ENCODE results near the gene TMEM176B. TPM values are rescaled to one million over a fixed set of nuclear protein-coding genes. Genes with fewer than 3 reads are reported as not detected.
A peak's percentile ranks its signal among the peaks of the same experiment; 100 is the strongest.
"Not testable (repeated sequence)": the region's sequence is repeated elsewhere in the genome, so short reads cannot be mapped to it uniquely, and the experiment has no call there.

TMEM176B gene
- total RNA-seq, 4 donors from 2014 or later = 10.4 to 36.0 (median 18.9) TPM

DNA sequence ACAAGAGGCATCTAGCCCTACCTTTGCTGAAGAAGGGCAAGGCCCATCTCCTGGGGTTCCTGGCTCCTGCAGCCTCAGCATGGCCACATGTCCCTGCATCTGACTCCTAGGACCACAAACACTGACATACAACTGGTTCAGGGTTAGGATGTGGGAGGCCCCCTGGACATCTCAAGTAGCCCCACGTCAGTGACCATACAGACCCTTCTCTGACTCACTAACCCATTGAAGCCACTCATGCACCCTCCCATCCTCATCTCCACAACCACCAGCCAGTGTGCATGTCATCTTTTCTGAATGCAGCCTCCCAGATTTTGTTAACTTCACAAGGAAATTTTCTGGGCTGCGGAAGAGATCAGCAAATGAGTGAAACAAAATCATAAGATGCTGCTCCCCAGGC is 18.2 kb downstream of the TMEM176B start:
- no peak for DNase-seq
- Histone ChIP-seq H3K4me3 (replicated peaks in 1 of 3) (no peak overlapping the region), H3K4me1 (no peaks in the 10 kb centered on the region), H3K27me3 (no peaks in the 10 kb centered on the region), H3K9me3 (no peaks in the 10 kb centered on the region), H3K36me3 (no peaks in the 10 kb centered on the region), H3K27ac (no peak overlapping the region)
- TF ChIP-seq, protein P1, sequence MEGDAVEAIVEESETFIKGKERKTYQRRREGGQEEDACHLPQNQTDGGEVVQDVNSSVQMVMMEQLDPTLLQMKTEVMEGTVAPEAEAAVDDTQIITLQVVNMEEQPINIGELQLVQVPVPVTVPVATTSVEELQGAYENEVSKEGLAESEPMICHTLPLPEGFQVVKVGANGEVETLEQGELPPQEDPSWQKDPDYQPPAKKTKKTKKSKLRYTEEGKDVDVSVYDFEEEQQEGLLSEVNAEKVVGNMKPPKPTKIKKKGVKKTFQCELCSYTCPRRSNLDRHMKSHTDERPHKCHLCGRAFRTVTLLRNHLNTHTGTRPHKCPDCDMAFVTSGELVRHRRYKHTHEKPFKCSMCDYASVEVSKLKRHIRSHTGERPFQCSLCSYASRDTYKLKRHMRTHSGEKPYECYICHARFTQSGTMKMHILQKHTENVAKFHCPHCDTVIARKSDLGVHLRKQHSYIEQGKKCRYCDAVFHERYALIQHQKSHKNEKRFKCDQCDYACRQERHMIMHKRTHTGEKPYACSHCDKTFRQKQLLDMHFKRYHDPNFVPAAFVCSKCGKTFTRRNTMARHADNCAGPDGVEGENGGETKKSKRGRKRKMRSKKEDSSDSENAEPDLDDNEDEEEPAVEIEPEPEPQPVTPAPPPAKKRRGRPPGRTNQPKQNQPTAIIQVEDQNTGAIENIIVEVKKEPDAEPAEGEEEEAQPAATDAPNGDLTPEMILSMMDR (IDR thresholded peaks at IDR 0.05) = no peak
- TF ChIP-seq POLR2A (IDR thresholded peaks at IDR 0.05) = no peak
- WGBS, 2 donors = 97 to 100% methylated on average over 2 of the region's 2 CpGs
- intact Hi-C loops (cut with DNase I) = no loop called here

- TF ChIP-seq POLR2A (IDR thresholded peaks at IDR 0.05) = no peak
- TF ChIP-seq, protein P1 (IDR thresholded peaks at IDR 0.05) = no peak
- H3K9me3 ChIP-seq = no peaks in the 10 kb centered on the region
- intact Hi-C loops (cut with DNase I) = no loop called here
These were observed 19.1 kb downstream of the TMEM176B start for GRCh38 chr7:150781103-150781502.

GRCh38 chr7:150780292-150780691 is 19.9 kb downstream of the TMEM176B start:
- Histone ChIP-seq H3K4me1 (no peaks in the 10 kb centered on the region), H3K27ac (no peak overlapping the region), H3K9me3 (no peaks in the 10 kb centered on the region), H3K36me3 (no peaks in the 10 kb centered on the region), H3K27me3 (no peaks in the 10 kb centered on the region), H3K4me3 (replicated peaks in 1 of 3) (no peak overlapping the region)
- WGBS, 2 donors = 67 to 71% methylated on average over 3 of the region's 3 CpGs
- no peak for TF ChIP-seq POLR2A (IDR thresholded peaks at IDR 0.05)
- TF ChIP-seq, protein P1 (IDR thresholded peaks at IDR 0.05) = no peak
- intact Hi-C loops (cut with DNase I) = no loop called here
- DNase-seq = no peak

More at GRCh38 chr7:150781103-150781502, 19.1 kb downstream of the TMEM176B start:
- DNase-seq = no peak
- Histone ChIP-seq H3K4me3 (replicated peaks in 1 of 3) (no peak overlapping the region), H3K36me3 (no peaks in the 10 kb centered on the region), H3K27ac (no peak overlapping the region), H3K27me3 (no peaks in the 10 kb centered on the region), H3K4me1 (no peaks in the 10 kb centered on the region)
- WGBS, 2 donors = 32 to 56% methylated on average over 3 of the region's 3 CpGs

GRCh38 chr7:150778738-150779301 is 21.3 kb downstream of the TMEM176B start:
- no peaks in the 10 kb centered on the region for H3K36me3 ChIP-seq
- intact Hi-C loops (cut with DNase I) = no loop called here
- TF ChIP-seq, protein P1 (IDR thresholded peaks at IDR 0.05) = peak; percentile 59 to 94 (median 67)
- no peak for TF ChIP-seq POLR2A (IDR thresholded peaks at IDR 0.05)
- no peaks in the 10 kb centered on the region for H3K27me3 ChIP-seq
- 8 to 10% methylated on average over 12 of the region's 12 CpGs for WGBS, 2 donors
- DNase-seq = peak; percentile 74 to 77
- no peak overlapping the region for H3K4me3 ChIP-seq (replicated peaks in 1 of 3)
- no peak overlapping the region for H3K27ac ChIP-seq
- no peaks in the 10 kb centered on the region for H3K4me1 ChIP-seq
- H3K9me3 ChIP-seq = no peaks in the 10 kb centered on the region

DNA sequence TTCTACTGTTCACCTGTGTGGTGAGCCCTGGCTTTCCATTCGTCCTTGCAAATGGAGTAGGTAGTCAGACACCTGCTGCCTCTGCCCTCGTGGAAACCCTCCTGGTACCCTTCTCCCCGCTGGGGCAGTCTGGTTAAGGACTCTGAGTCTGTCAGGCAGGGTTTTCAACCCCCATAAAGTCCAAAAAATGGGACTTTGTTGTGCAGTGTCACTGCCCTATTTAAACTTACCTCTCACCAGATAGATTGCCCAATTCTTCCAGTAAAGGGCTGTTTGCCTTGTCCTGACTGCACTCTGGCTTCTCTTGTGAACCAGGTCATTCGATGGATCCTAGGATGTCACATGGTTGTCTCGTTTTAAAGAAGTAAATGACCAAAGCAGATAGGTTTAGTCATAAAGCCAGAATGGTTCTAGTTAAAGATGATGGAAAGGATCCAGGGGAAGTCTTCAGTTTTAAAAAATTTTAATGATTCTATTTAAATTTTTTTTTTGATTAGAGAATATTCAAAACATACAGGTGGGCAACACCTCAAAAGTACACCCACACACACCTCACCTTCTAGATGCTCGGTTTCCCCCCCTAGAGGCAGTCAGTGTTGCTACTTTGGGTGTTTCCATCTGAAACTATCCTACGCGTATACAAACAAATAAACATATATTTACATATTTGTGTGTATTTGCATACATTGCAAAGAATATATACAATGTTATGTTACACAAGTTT is 22.0 kb downstream of the TMEM176B start:
- no peak overlapping the region for H3K27ac ChIP-seq
- TF ChIP-seq, protein P1 (IDR thresholded peaks at IDR 0.05) = no peak
- TF ChIP-seq POLR2A (IDR thresholded peaks at IDR 0.05) = no peak
- DNase-seq = no peak
- no peaks in the 10 kb centered on the region for H3K36me3 ChIP-seq
- H3K27me3 ChIP-seq = no peaks in the 10 kb centered on the region
- no peaks in the 10 kb centered on the region for H3K4me1 ChIP-seq
- no peak overlapping the region for H3K4me3 ChIP-seq (replicated peaks in 1 of 3)
- no peaks in the 10 kb centered on the region for H3K9me3 ChIP-seq
- 49 to 52% methylated on average over 8 of the region's 8 CpGs for WGBS, 2 donors
- intact Hi-C loops (cut with DNase I) = no loop called here

- H3K27me3 ChIP-seq; H3K9me3 ChIP-seq; H3K27ac ChIP-seq; H3K36me3 ChIP-seq; H3K4me3 ChIP-seq (replicated peaks in 1 of 3); DNase-seq; H3K4me1 ChIP-seq: not testable (repeated sequence)
- intact Hi-C loops (cut with DNase I) = loop anchor here (5.0 kb wide), 1 partner anchor 108 kb away; no protein-coding TSS in a partner anchor
- 86 to 95% methylated on average over 1 of the region's 1 CpG for WGBS, 2 donors
These were observed 26.0 kb downstream of the TMEM176B start for GRCh38 chr7:150774131-150774530.

Measured in thyroid gland (tissue), 4 donors.